HCT116 (cell line): ENCODE results near the gene MALSU1. TPM values are rescaled to one million over a fixed set of nuclear protein-coding genes. Genes with fewer than 3 reads are reported as not detected.

Source experiments
- ATAC-seq: fragments of 200-7000 bp; cut with Tn5 transposase; 2 replicates; pipeline ENCODE4 v1.9.1; 2020; ENCODE audit warnings: mild to moderate bottlenecking, moderate library complexity
- BruUV-seq: library from RNA; stranded (reverse); fragments of 400-500 nt; replicated peaks from 2 replicates; lab custom pipeline; 2021; lab: Mats Ljungman, UMichigan
- CTCF ChIA-PET: fragments of 300-600 bp; sonication (Branson Sonifier 250); formaldehyde crosslinking; loops from one replicate; lab custom pipeline; 2021; ENCODE audit warnings: antibody characterized with exemption; lab: Charles Lee
- POLR2A ChIA-PET: fragments of 300-600, 350-600 bp; sonication (Branson Sonifier 250); formaldehyde crosslinking; loops from one replicate; lab custom pipeline; 2021; ENCODE audit warnings: antibody characterized with exemption; lab: Charles Lee
- RAD21 ChIA-PET, 2 experiments: fragments of 300-600 bp; sonication (Branson Sonifier 250); formaldehyde crosslinking; loops; one replicate each; lab custom pipeline; 2023; ENCODE audit warnings: low total read pairs in 2 of 2; ENCODE audit not compliant: uncharacterized antibody in 2 of 2, unreplicated experiment in 2 of 2, low non-redundant PET in 1 of 2; lab: Charles Lee
- DNase-seq: peaks from one replicate; pipeline ENCODE4 v3.0.0-alpha.2; 2010; ENCODE audit warnings: low read depth, low spot score
- H2AFZ ChIP-seq: fragments of 200-600 bp; shearing (Covaris generic), sonication (generic); 2 replicates; pipeline ENCODE4 v1.6.1; 2017; ENCODE audit warnings: low read depth, mixed run types, mixed read lengths, antibody characterized with exemption, low read length; ENCODE audit not compliant: poor library complexity, severe bottlenecking
- H3K27ac ChIP-seq: 2 replicates; pipeline ENCODE4 v1.5.1; 2012; ENCODE audit warnings: low read depth, low read length
- H3K27me3 ChIP-seq: fragments of 200-600 bp; sonication (generic); 2 replicates; pipeline ENCODE4 v1.6.1; 2016; ENCODE audit warnings: mixed run types, low read length, mixed read lengths; ENCODE audit not compliant: insufficient read depth
- H3K36me3 ChIP-seq, 2 experiments: fragments of 200-500 bp in 1 of 2; fragments of 200-600 bp in 1 of 2; sonication (Bioruptor generic) in 1 of 2; sonication (generic) in 1 of 2; 2 replicates each; pipeline versions ENCODE4 v1.5.1 to v1.6.1; 2014 to 2016; ENCODE audit warnings: low read length in 2 of 2, inconsistent platforms in 1 of 2, mixed read lengths in 1 of 2, mixed run types in 1 of 2; ENCODE audit not compliant: insufficient read depth in 2 of 2, control insufficient read depth in 1 of 2
- H3K4me1 ChIP-seq, 2 experiments: fragments of 200-600 bp in 1 of 2; sonication (generic) in 1 of 2; 2 replicates each; pipeline versions ENCODE4 v1.5.1 to v1.6.1; 2012 to 2017; ENCODE audit warnings: low read length in 2 of 2, inconsistent platforms in 1 of 2, mild to moderate bottlenecking in 1 of 2, mixed read lengths in 1 of 2, mixed run types in 1 of 2, moderate library complexity in 1 of 2; ENCODE audit not compliant: insufficient read depth in 2 of 2, control insufficient read depth in 1 of 2
- H3K4me2 ChIP-seq: fragments of 200-600 bp; sonication (generic); 2 replicates; pipeline ENCODE4 v1.6.1; 2017; ENCODE audit warnings: mixed run types, low read length, mixed read lengths
- H3K4me3 ChIP-seq, 2 experiments: fragments of 200-600 bp in 1 of 2; sonication (generic) in 1 of 2; replicated peaks in 1 of 2; 2 replicates each; pipeline ENCODE4 v1.5.1; 2011 to 2016; ENCODE audit warnings: low read length in 2 of 2, control low read depth in 1 of 2, low read depth in 1 of 2, mild to moderate bottlenecking in 1 of 2, mixed read lengths in 1 of 2, mixed run types in 1 of 2
- H3K79me2 ChIP-seq: fragments of 200-600 bp; sonication (generic); 2 replicates; pipeline ENCODE4 v1.6.1; 2017; ENCODE audit warnings: mild to moderate bottlenecking, mixed run types, low read length, moderate library complexity, mixed read lengths; ENCODE audit not compliant: insufficient read depth
- H3K9ac ChIP-seq: fragments of 200-600 bp; sonication (generic); 2 replicates; pipeline ENCODE4 v1.6.1; 2016; ENCODE audit warnings: low read length, mixed read lengths
- H3K9me2 ChIP-seq: fragments of 200-600 bp; sonication (generic), shearing (Covaris generic); 2 replicates; pipeline ENCODE4 v1.6.1; 2017; ENCODE audit warnings: mixed run types, mild to moderate bottlenecking, moderate library complexity; ENCODE audit not compliant: insufficient read depth
- H3K9me3 ChIP-seq, 2 experiments: fragments of 200-500 bp in 1 of 2; fragments of 200-600 bp in 1 of 2; sonication (Bioruptor generic) in 1 of 2; sonication (generic) in 1 of 2; 2 replicates each; pipeline ENCODE4 v1.6.1; 2014 to 2017; ENCODE audit warnings: low read length in 2 of 2, mixed read lengths in 2 of 2, inconsistent platforms in 1 of 2, low read depth in 1 of 2, mild to moderate bottlenecking in 1 of 2, mixed run types in 1 of 2, moderate library complexity in 1 of 2; ENCODE audit not compliant: control insufficient read depth in 1 of 2, insufficient read depth in 1 of 2
- H4K20me1 ChIP-seq: fragments of 200-600 bp; sonication (generic), shearing (Covaris generic); 2 replicates; pipeline ENCODE4 v1.6.1; 2017; ENCODE audit warnings: mixed run types, mild to moderate bottlenecking, moderate library complexity; ENCODE audit not compliant: insufficient read depth
- ATF3 ChIP-seq: IDR thresholded peaks from 2 replicates; pipeline ENCODE4 v1.6.1; 2012
- CEBPB ChIP-seq: IDR thresholded peaks from 2 replicates; pipeline ENCODE4 v1.6.1; 2012; ENCODE audit warnings: low read depth
- EGR1 ChIP-seq: IDR thresholded peaks from 2 replicates; pipeline ENCODE4 v1.6.1; 2012; ENCODE audit warnings: low read depth
- ELF1 ChIP-seq: IDR thresholded peaks from 2 replicates; pipeline ENCODE4 v1.6.1; 2012; ENCODE audit warnings: low read depth, borderline replicate concordance
- EZH2 ChIP-seq: fragments of 200-600 bp; sonication (generic); IDR thresholded peaks from 2 replicates; pipeline ENCODE4 v1.6.1; 2017; ENCODE audit warnings: antibody characterized with exemption, mixed run types
- EZH2phosphoT487 ChIP-seq: fragments of 200-600 bp; IDR thresholded peaks from 2 replicates; pipeline ENCODE4 v1.6.1; 2018; ENCODE audit warnings: antibody characterized with exemption, borderline replicate concordance
- FOSL1 ChIP-seq: IDR thresholded peaks from 2 replicates; pipeline ENCODE4 v1.6.1; 2012; ENCODE audit warnings: low read depth
- MAX ChIP-seq: IDR thresholded peaks from 2 replicates; pipeline ENCODE4 v1.6.1; 2012
- POLR2A ChIP-seq: IDR thresholded peaks from 2 replicates; pipeline ENCODE4 v1.7.0; 2011; ENCODE audit warnings: borderline replicate concordance; ENCODE audit not compliant: insufficient read depth, insufficient read length; ENCODE audit errors: extremely low read depth
- POLR2AphosphoS5 ChIP-seq: IDR thresholded peaks from 2 replicates; pipeline ENCODE4 v1.6.1; 2011; ENCODE audit warnings: mild to moderate bottlenecking, low read depth, low read length, moderate library complexity
- SRF ChIP-seq: IDR thresholded peaks from 2 replicates; pipeline ENCODE4 v1.6.1; 2012; ENCODE audit warnings: low read depth
- TCF7L2 ChIP-seq: IDR thresholded peaks from 2 replicates; pipeline ENCODE4 v1.7.0; 2011; ENCODE audit warnings: borderline replicate concordance, inconsistent platforms; ENCODE audit not compliant: insufficient read depth, insufficient read length; ENCODE audit errors: extremely low read depth
- YY1 ChIP-seq: IDR thresholded peaks from 2 replicates; pipeline ENCODE4 v1.6.1; 2011; ENCODE audit warnings: low read length, low read depth, moderate library complexity, mild to moderate bottlenecking; ENCODE audit not compliant: insufficient replicate concordance; ENCODE audit errors: extremely low read depth
- ZBTB33 ChIP-seq: IDR thresholded peaks from 2 replicates; pipeline ENCODE4 v1.6.1; 2011; ENCODE audit warnings: mild to moderate bottlenecking, low read length, moderate library complexity; ENCODE audit not compliant: insufficient replicate concordance; ENCODE audit errors: extremely low read depth
- ZFX ChIP-seq: fragments of 450-650 bp; IDR thresholded peaks from 2 replicates; pipeline ENCODE4 v1.6.1; 2017
- ZNF274 ChIP-seq: fragments of 200-500 bp; sonication (Bioruptor generic); IDR thresholded peaks from 2 replicates; pipeline ENCODE4 v1.6.1; 2014; ENCODE audit warnings: mild to moderate bottlenecking, low read depth, low read length, inconsistent platforms
- intact Hi-C: fragments of 100-400 bp; cut with micrococcal nuclease; formaldehyde crosslinking; loops from 2 replicates; pipeline ENCODE4 v1.10.0; 2022
- total RNA-seq: library from RNA; stranded (reverse); gene quantifications from one replicate; pipeline ENCODE4 v1.2.1, GENCODE V29; 2021; ENCODE audit not compliant: unreplicated experiment

Gene MALSU1
- total RNA-seq, 1 experiment from 2014 or later = 105 TPM

GRCh38 chr7:23331132-23331531 is 32.0 kb downstream of the MALSU1 start:
- intact Hi-C loops = no loop called here
- POLR2A ChIA-PET = no interaction called here
- H3K4me1 ChIP-seq = peaks cover 37 to 45% of the 10 kb centered on the region in 2 experiments
- no peak overlapping the region for H3K4me2 ChIP-seq
- H3K4me3 ChIP-seq = no peak overlapping the region
- H3K9ac ChIP-seq = no peak overlapping the region
- H3K79me2 ChIP-seq = peaks cover 32% of the 10 kb centered on the region; the same call in 1 of the 2 replicates
- no peak for TF ChIP-seq EGR1
- no peak for TF ChIP-seq ZFX
- TF ChIP-seq EZH2phosphoT487 = no peak
- no peak for TF ChIP-seq ZNF274
- no peak for TF ChIP-seq MAX
- TF ChIP-seq ZBTB33 = no peak
- no peak for TF ChIP-seq ATF3
- no peak for TF ChIP-seq SRF
- no peak for TF ChIP-seq TCF7L2
- TF ChIP-seq FOSL1 = no peak
- TF ChIP-seq POLR2A = no peak
- TF ChIP-seq CEBPB = no peak
- no peak for TF ChIP-seq YY1
- TF ChIP-seq EZH2 = no peak
- no peak for TF ChIP-seq ELF1
- TF ChIP-seq POLR2AphosphoS5 = no peak
- H2AFZ ChIP-seq = no peak overlapping the region
- CTCF ChIA-PET = no interaction called here
- H3K36me3 ChIP-seq = peaks cover 33 to 37% of the 10 kb centered on the region in 2 experiments
- DNase-seq = no peak
- no peaks in the 10 kb centered on the region for H3K9me3 ChIP-seq
- H3K9me2 ChIP-seq = no peaks in the 10 kb centered on the region
- BruUV-seq = no TSS peak
- H3K27ac ChIP-seq = no peak overlapping the region
- no peak for ATAC-seq
- no peaks in the 10 kb centered on the region for H3K27me3 ChIP-seq
- peaks cover 13% of the 10 kb centered on the region; the same call in 1 of the 2 replicates for H4K20me1 ChIP-seq
- RAD21 ChIA-PET = no interaction called here
